ENCODE data around the gene CENPP. TPM values are rescaled to one million over a fixed set of nuclear protein-coding genes. Genes with fewer than 3 reads are reported as not detected.

Gene CENPP
- total RNA-seq, 1 experiment from 2014 or later: 15.6 TPM

- Histone ChIP-seq H3K9me3 (ENCODE audit: low read depth, low read length, poor library complexity, severe bottlenecking) (no peaks in the 10 kb centered on the region), H3K27me3 (replicated peaks; ENCODE audit: insufficient read depth, low read depth, low read length, poor library complexity) (no peaks in the 10 kb centered on the region), H3K4me1 (ENCODE audit: insufficient read depth, low read length, poor library complexity, severe bottlenecking) (peaks cover 4% of the 10 kb centered on the region), H3K36me3 (ENCODE audit: insufficient read depth, low read length, poor library complexity, severe bottlenecking) (peaks cover 53% of the 10 kb centered on the region), H3K4me3 (ENCODE audit: low read depth, low read length, poor library complexity, severe bottlenecking) (no peak overlapping the region), H3K27ac (ENCODE audit: low read depth, low read length, poor library complexity, severe bottlenecking) (no peak overlapping the region)
- POLR2A ChIA-PET (ENCODE audit: low non-redundant PET): no interaction called here
- no peak for DNase-seq (ENCODE audit: low spot score)
- intact Hi-C loops (cut with micrococcal nuclease; ENCODE audit: unreplicated experiment): no loop called here
- no TSS peak for BruUV-seq (replicated peaks)
- TF ChIP-seq EZH2 (IDR thresholded peaks at IDR 0.05; ENCODE audit: borderline replicate concordance, low read depth, low read length, poor library complexity, severe bottlenecking) (no peak), CTCF (conservative IDR thresholded peaks at IDR 0.05; ENCODE audit: low read depth, low read length) (no peak)
- CTCF ChIA-PET: no interaction called here
These were observed 29.9 kb upstream of the CENPP start for GRCh38 chr9:92295827-92296258.

GRCh38 chr9:92297611-92298010, 28.1 kb upstream of the CENPP start:
- Histone ChIP-seq H3K4me1 (ENCODE audit: insufficient read depth, low read length, poor library complexity, severe bottlenecking) (peaks cover 4% of the 10 kb centered on the region), H3K27ac (ENCODE audit: low read depth, low read length, poor library complexity, severe bottlenecking) (no peak overlapping the region), H3K4me3 (ENCODE audit: low read depth, low read length, poor library complexity, severe bottlenecking) (no peak overlapping the region), H3K27me3 (replicated peaks; ENCODE audit: insufficient read depth, low read depth, low read length, poor library complexity) (no peaks in the 10 kb centered on the region), H3K36me3 (ENCODE audit: insufficient read depth, low read length, poor library complexity, severe bottlenecking) (peaks cover 56% of the 10 kb centered on the region), H3K9me3 (ENCODE audit: low read depth, low read length, poor library complexity, severe bottlenecking) (no peaks in the 10 kb centered on the region)
- BruUV-seq (replicated peaks): no TSS peak
- ChIA-PET CTCF (no interaction called here), POLR2A (ENCODE audit: low non-redundant PET) (no interaction called here)
- TF ChIP-seq EZH2 (IDR thresholded peaks at IDR 0.05; ENCODE audit: borderline replicate concordance, low read depth, low read length, poor library complexity, severe bottlenecking) (no peak), CTCF (conservative IDR thresholded peaks at IDR 0.05; ENCODE audit: low read depth, low read length) (no peak)
- intact Hi-C loops (cut with micrococcal nuclease; ENCODE audit: unreplicated experiment): no loop called here
- no peak for DNase-seq (ENCODE audit: low spot score)

- H3K27ac ChIP-seq (ENCODE audit: low read depth, low read length, poor library complexity, severe bottlenecking): no peak overlapping the region
- peaks cover 61% of the 10 kb centered on the region for H3K36me3 ChIP-seq (ENCODE audit: insufficient read depth, low read length, poor library complexity, severe bottlenecking)
- peaks cover 4% of the 10 kb centered on the region for H3K4me1 ChIP-seq (ENCODE audit: insufficient read depth, low read length, poor library complexity, severe bottlenecking)
- CTCF ChIA-PET: no interaction called here
- POLR2A ChIA-PET (ENCODE audit: low non-redundant PET): no interaction called here
- no peaks in the 10 kb centered on the region for H3K9me3 ChIP-seq (ENCODE audit: low read depth, low read length, poor library complexity, severe bottlenecking)
- BruUV-seq (replicated peaks): no TSS peak
- H3K4me3 ChIP-seq (ENCODE audit: low read depth, low read length, poor library complexity, severe bottlenecking): no peak overlapping the region
- DNase-seq (ENCODE audit: low spot score): no peak
- TF ChIP-seq EZH2 (IDR thresholded peaks at IDR 0.05; ENCODE audit: borderline replicate concordance, low read depth, low read length, poor library complexity, severe bottlenecking) (no peak), CTCF (conservative IDR thresholded peaks at IDR 0.05; ENCODE audit: low read depth, low read length) (no peak)
- H3K27me3 ChIP-seq (replicated peaks; ENCODE audit: insufficient read depth, low read depth, low read length, poor library complexity): no peaks in the 10 kb centered on the region
- intact Hi-C loops (cut with micrococcal nuclease; ENCODE audit: unreplicated experiment): no loop called here
These were observed 27.7 kb upstream of the CENPP start for GRCh38 chr9:92298036-92298435.

All from A673 (cell line).